ENCODE measurements around the gene PTPRM. TPM values are rescaled to one million over a fixed set of nuclear protein-coding genes. Genes with fewer than 3 reads are reported as not detected.

PTPRM gene
- total RNA-seq, 1 donor from 2014 or later, result 1.00 TPM

- H3K27ac Mint-ChIP-seq, result no peak overlapping the region
- DNase-seq (no peak), ATAC-seq (ENCODE audit: low read depth) (no peak)
- no peak for TF ChIP-seq CTCF (IDR thresholded peaks at IDR 0.05)
- no peaks in the 10 kb centered on the region for H3K9me3 Mint-ChIP-seq
- H3K27me3 Mint-ChIP-seq, result no peaks in the 10 kb centered on the region
- H3K4me1 Mint-ChIP-seq, result no peaks in the 10 kb centered on the region
- CTCF ChIA-PET, result no interaction called here
- H3K36me3 Mint-ChIP-seq (ENCODE audit: low read depth), result no peaks in the 10 kb centered on the region
- POLR2A ChIA-PET, result no interaction called here
- intact Hi-C loops (cut with micrococcal nuclease), result no loop called here
- no peak overlapping the region for H3K4me3 Mint-ChIP-seq
These were observed 836.6 kb downstream of the PTPRM start for GRCh38 chr18:8403713-8404112.

DNA sequence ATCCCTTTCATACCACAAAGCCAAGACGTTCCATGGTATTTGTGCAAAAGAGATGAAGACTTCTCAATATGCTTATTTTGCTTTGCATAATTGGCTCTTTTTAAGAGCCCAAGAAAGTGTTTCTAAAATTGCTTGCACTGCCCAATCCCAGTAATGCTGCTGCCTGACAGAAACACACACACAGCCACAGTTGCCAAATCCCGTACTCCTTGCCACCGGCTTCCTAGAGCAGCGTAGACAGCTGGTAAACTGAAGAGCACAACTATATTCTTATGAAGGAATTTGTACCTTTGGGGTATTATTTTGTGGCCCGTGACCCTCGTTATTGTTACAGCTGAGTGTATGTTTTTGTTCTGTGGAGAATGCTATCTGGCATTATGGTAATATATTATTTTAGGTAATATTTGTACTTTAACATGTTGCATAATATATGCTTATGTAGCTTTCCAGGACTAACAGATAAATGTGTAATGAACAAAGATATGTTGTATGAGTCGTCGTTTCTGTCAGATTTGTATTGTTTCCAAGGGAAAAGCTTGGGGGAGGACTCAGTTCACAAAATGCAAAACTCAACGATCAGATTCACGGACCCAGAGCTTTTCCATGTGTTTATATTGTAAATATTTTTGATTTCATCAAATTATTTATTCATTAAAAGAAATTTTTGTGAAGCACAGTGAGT is 839.2 kb downstream of the PTPRM start:
- ATAC-seq (ENCODE audit: low read depth) (no peak), DNase-seq (no peak)
- peaks cover 1% of the 10 kb centered on the region for H3K27me3 Mint-ChIP-seq
- POLR2A ChIA-PET, result no interaction called here
- H3K36me3 Mint-ChIP-seq (ENCODE audit: low read depth), result no peaks in the 10 kb centered on the region
- intact Hi-C loops (cut with micrococcal nuclease), result no loop called here
- peaks cover 6% of the 10 kb centered on the region for H3K9me3 Mint-ChIP-seq
- H3K27ac Mint-ChIP-seq, result no peak overlapping the region
- H3K4me1 Mint-ChIP-seq, result no peaks in the 10 kb centered on the region
- no peak for TF ChIP-seq CTCF (IDR thresholded peaks at IDR 0.05)
- CTCF ChIA-PET, result no interaction called here
- H3K4me3 Mint-ChIP-seq, result no peak overlapping the region

- no peaks in the 10 kb centered on the region for H3K4me1 Mint-ChIP-seq
- POLR2A ChIA-PET, result no interaction called here
These were observed 839.7 kb downstream of the PTPRM start for GRCh38 chr18:8406868-8407250.

DNA sequence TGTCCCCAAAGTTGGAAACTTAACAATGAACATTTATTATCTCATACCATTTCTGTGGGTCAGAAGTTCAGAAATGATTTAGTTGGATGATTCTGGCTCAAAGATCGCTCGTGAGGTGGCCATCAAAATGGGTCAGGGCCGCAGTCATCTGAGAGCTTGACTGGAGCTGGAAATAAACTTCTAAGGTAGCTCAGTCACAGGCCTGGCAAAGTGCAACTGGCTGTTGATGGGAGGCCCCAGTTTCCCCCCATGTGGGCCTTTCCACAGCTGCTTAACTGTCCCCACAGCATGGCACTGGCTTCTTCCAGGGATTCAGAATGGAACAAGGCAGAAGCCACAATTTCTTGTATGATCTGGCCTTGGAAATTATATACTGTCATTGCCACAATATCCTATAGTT is 842.0 kb downstream of the PTPRM start:
- Mint-ChIP-seq H3K4me1 (no peaks in the 10 kb centered on the region), H3K27ac (no peak overlapping the region), H3K27me3 (peaks cover 1% of the 10 kb centered on the region), H3K9me3 (peaks cover 8% of the 10 kb centered on the region), H3K36me3 (ENCODE audit: low read depth) (no peaks in the 10 kb centered on the region), H3K4me3 (no peak overlapping the region)
- CTCF ChIA-PET, result no interaction called here
- POLR2A ChIA-PET, result no interaction called here
- ATAC-seq (ENCODE audit: low read depth) (no peak), DNase-seq (no peak)
- intact Hi-C loops (cut with micrococcal nuclease), result no loop called here
- no peak for TF ChIP-seq CTCF (IDR thresholded peaks at IDR 0.05)

More at GRCh38 chr18:8406868-8407250, 839.7 kb downstream of the PTPRM start:
- CTCF ChIA-PET, result no interaction called here
- Mint-ChIP-seq H3K4me3 (no peak overlapping the region), H3K27me3 (peaks cover 1% of the 10 kb centered on the region), H3K9me3 (peaks cover 8% of the 10 kb centered on the region), H3K27ac (no peak overlapping the region), H3K36me3 (ENCODE audit: low read depth) (no peaks in the 10 kb centered on the region)
- no peak for TF ChIP-seq CTCF (IDR thresholded peaks at IDR 0.05)
- intact Hi-C loops (cut with micrococcal nuclease), result no loop called here
- DNase-seq (no peak), ATAC-seq (ENCODE audit: low read depth) (no peak)

DNA sequence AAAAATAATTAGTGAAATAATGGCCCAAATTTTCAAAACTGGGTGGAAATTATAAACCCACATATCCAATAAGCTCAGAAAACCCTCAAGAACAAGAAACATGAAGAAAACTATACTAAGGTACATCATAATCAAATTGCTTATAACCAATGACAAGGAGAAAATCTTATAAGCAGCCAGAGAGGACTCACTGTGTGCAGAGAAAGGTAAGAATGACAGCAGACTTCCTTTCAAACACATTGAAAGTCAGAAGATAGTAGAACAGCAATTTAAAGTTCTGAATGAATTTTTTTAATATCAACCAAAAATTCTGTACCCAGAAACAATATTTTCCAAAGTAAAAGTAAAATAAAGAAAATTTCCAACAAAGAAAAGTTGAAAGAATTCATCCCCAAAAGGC is 844.4 kb downstream of the PTPRM start:
- POLR2A ChIA-PET, result no interaction called here
- no peak for TF ChIP-seq CTCF (IDR thresholded peaks at IDR 0.05)
- no peak for ATAC-seq (ENCODE audit: low read depth)
- Mint-ChIP-seq H3K4me3 (no peak overlapping the region), H3K9me3 (peaks cover 11% of the 10 kb centered on the region), H3K36me3 (ENCODE audit: low read depth) (no peaks in the 10 kb centered on the region), H3K27me3 (peaks cover 7% of the 10 kb centered on the region), H3K27ac (no peak overlapping the region), H3K4me1 (no peaks in the 10 kb centered on the region)
- intact Hi-C loops (cut with micrococcal nuclease), result no loop called here
- CTCF ChIA-PET, result no interaction called here
- no peak for DNase-seq

All from activated B cell treated with CpG ODN at 0.5 μM for 24 hours (primary cell).